GM23248 (cell line): ENCODE results near the gene EP300. TPM values are rescaled to one million over a fixed set of nuclear protein-coding genes. Genes with fewer than 3 reads are reported as not detected.
A peak's percentile ranks its signal among the peaks of the same experiment; 100 is the strongest.

ENCODE experiments used
- DNase-seq: peaks from one replicate; pipeline ENCODE4 v3.0.0-alpha.2; 2015
- H2AFZ ChIP-seq: fragments of 200-600 bp; sonication (generic); 2 replicates; pipeline ENCODE4 v1.6.1; 2016; ENCODE audit warnings: antibody characterized with exemption
- H3F3A ChIP-seq: fragments of 200-600 bp; sonication (generic); 2 replicates; pipeline ENCODE4 v1.6.1; 2016; ENCODE audit warnings: mild to moderate bottlenecking, antibody characterized with exemption, mixed run types; ENCODE audit not compliant: insufficient read depth
- H3K27ac ChIP-seq: fragments of 200-600 bp; sonication (generic); 2 replicates; pipeline ENCODE4 v1.5.1; 2016; ENCODE audit warnings: mild to moderate bottlenecking
- H3K27me3 ChIP-seq: fragments of 200-600 bp; sonication (generic); replicated peaks from 2 replicates; pipeline ENCODE4 v1.6.1; 2016; ENCODE audit warnings: mild to moderate bottlenecking; ENCODE audit not compliant: insufficient read depth
- H3K36me3 ChIP-seq: fragments of 200-600 bp; sonication (generic); 2 replicates; pipeline ENCODE4 v1.6.1; 2016; ENCODE audit warnings: low read depth, mild to moderate bottlenecking
- H3K4me1 ChIP-seq: fragments of 200-600 bp; sonication (generic); 2 replicates; pipeline ENCODE4 v1.6.1; 2016; ENCODE audit warnings: mild to moderate bottlenecking; ENCODE audit not compliant: insufficient read depth
- H3K4me2 ChIP-seq: fragments of 200-600 bp; sonication (generic); one replicate; pipeline ENCODE4 v1.6.1; 2016; ENCODE audit warnings: mild to moderate bottlenecking; ENCODE audit not compliant: unreplicated experiment
- H3K4me3 ChIP-seq: fragments of 200-600 bp; sonication (generic); 2 replicates; pipeline ENCODE4 v1.5.1; 2016; ENCODE audit warnings: mild to moderate bottlenecking
- H3K79me2 ChIP-seq: fragments of 200-600 bp; sonication (generic); 2 replicates; pipeline ENCODE4 v1.6.1; 2016; ENCODE audit warnings: mild to moderate bottlenecking; ENCODE audit not compliant: insufficient read depth
- H3K9ac ChIP-seq: fragments of 200-600 bp; sonication (generic); 2 replicates; pipeline ENCODE4 v1.6.1; 2016; ENCODE audit warnings: mild to moderate bottlenecking
- H3K9me2 ChIP-seq: fragments of 200-600 bp; sonication (generic); 2 replicates; pipeline ENCODE4 v1.6.1; 2016; ENCODE audit warnings: mixed run types, mild to moderate bottlenecking, moderate library complexity; ENCODE audit not compliant: insufficient read depth
- H3K9me3 ChIP-seq: fragments of 200-600 bp; sonication (generic); one replicate; pipeline ENCODE4 v1.6.1; 2017; ENCODE audit warnings: low read depth
- H4K20me1 ChIP-seq: fragments of 200-600 bp; sonication (generic); 2 replicates; pipeline ENCODE4 v1.6.0; 2016; ENCODE audit not compliant: insufficient read depth
- EZH2 ChIP-seq: fragments of 200-600 bp; sonication (generic); IDR thresholded peaks from 2 replicates; pipeline ENCODE4 v1.6.1; 2018; ENCODE audit warnings: antibody characterized with exemption, mild to moderate bottlenecking; ENCODE audit not compliant: insufficient read depth, poor library complexity, severe bottlenecking
- EZH2phosphoT487 ChIP-seq: fragments of 200-600 bp; sonication (generic); IDR thresholded peaks from 2 replicates; pipeline ENCODE4 v1.6.1; 2018; ENCODE audit warnings: antibody characterized with exemption, moderate library complexity, mild to moderate bottlenecking, low read depth; ENCODE audit not compliant: insufficient read depth
- WGBS, 2 experiments: methylation state at CpG; one replicate each; pipeline ENCODE4 v1.1.6; 2015 to 2017; ENCODE audit warnings: low lambda C conversion rate in 2 of 2, low coverage in 1 of 2; ENCODE audit errors: missing lambda C conversion rate in 2 of 2; 5-methylcytosine and 5-hydroxymethylcytosine counted together
- in situ Hi-C: fragments of 300-500 bp; cut with MboI; formaldehyde crosslinking; loops from 2 replicates; pipeline ENCODE4 v1.15.0; 2020
- microRNA counts: library from miRNA; unstranded; fragments of <30 nt; microRNA quantifications from one replicate; lab custom pipeline; 2016
- polyA plus RNA-seq: library from polyadenylated mRNA; unstranded; fragments of >200 nt; fragmentation: Nextera tagmentation; extraction: Ambion mirVana; gene quantifications from 2 replicates; pipeline ENCODE4 v1.2.1, GENCODE V29; 2016
- small RNA-seq: library from RNA; depleted of rRNA; stranded (forward); fragments of <200 nt; gene quantifications from one replicate; pipeline ENCODE3, GENCODE V24; 2014; ENCODE audit warnings: low read depth, low replicate concordance
- total RNA-seq: library from RNA; depleted of rRNA; stranded (reverse); fragments of >200 nt; shearing (Covaris generic); gene quantifications from 2 replicates; pipeline ENCODE4 v1.2.3, GENCODE V29; 2014; rRNA removed

The EP300 gene
- total and polyA plus RNA-seq, 2 experiments from 2014 or later: 11.4 to 18.8 TPM

- Histone ChIP-seq H3K27me3 (no peaks in the 10 kb centered on the region), H3K36me3 (no peaks in the 10 kb centered on the region), H3K27ac (no peak overlapping the region), H3K9ac (no peak overlapping the region), H3K4me3 (no peak overlapping the region), H2AFZ (no peak overlapping the region), H4K20me1 (no peaks in the 10 kb centered on the region), H3F3A (no peaks in the 10 kb centered on the region), H3K4me1 (no peaks in the 10 kb centered on the region), H3K9me3 (no peaks in the 10 kb centered on the region), H3K4me2 (no peak overlapping the region), H3K79me2 (no peaks in the 10 kb centered on the region), H3K9me2 (no peaks in the 10 kb centered on the region)
- no peak for DNase-seq
- 84 to 94% methylated on average over 7 of the region's 7 CpGs for WGBS, 2 experiments
- in situ Hi-C loops: no loop called here
- TF ChIP-seq EZH2phosphoT487: no peak
- TF ChIP-seq EZH2: no peak
Measured at GRCh38 chr22:41223535-41223934, 131.1 kb downstream of the EP300 start.

- Histone ChIP-seq H2AFZ (no peak overlapping the region), H3K4me2 (no peak overlapping the region), H4K20me1 (no peaks in the 10 kb centered on the region), H3K4me3 (no peak overlapping the region), H3K27ac (no peak overlapping the region), H3K79me2 (no peaks in the 10 kb centered on the region), H3K27me3 (no peaks in the 10 kb centered on the region), H3K9me3 (no peaks in the 10 kb centered on the region), H3K4me1 (no peaks in the 10 kb centered on the region), H3K9ac (no peak overlapping the region), H3K9me2 (no peaks in the 10 kb centered on the region), H3F3A (no peaks in the 10 kb centered on the region), H3K36me3 (no peaks in the 10 kb centered on the region)
- in situ Hi-C loops: no loop called here
- WGBS, 2 experiments: 90 to 92% methylated on average over 25 to 26 of the region's 26 CpGs
- DNase-seq: no peak
- TF ChIP-seq EZH2: no peak
- no peak for TF ChIP-seq EZH2phosphoT487
Measured at GRCh38 chr22:41226723-41227655, 134.6 kb downstream of the EP300 start.

- H3K9me3 ChIP-seq: no peaks in the 10 kb centered on the region
- no peak overlapping the region for H3K9ac ChIP-seq
- H3K4me3 ChIP-seq: no peak overlapping the region
- in situ Hi-C loops: no loop called here
- H3F3A ChIP-seq: no peaks in the 10 kb centered on the region
- H3K4me1 ChIP-seq: no peaks in the 10 kb centered on the region
- no peaks in the 10 kb centered on the region for H3K36me3 ChIP-seq
- TF ChIP-seq EZH2phosphoT487 (no peak), EZH2 (no peak)
- no peak overlapping the region for H2AFZ ChIP-seq
- no peaks in the 10 kb centered on the region for H3K27me3 ChIP-seq
- 82 to 85% methylated on average over 6 of the region's 6 CpGs for whole genome bisulfite sequencing, 2 experiments
- no peak for DNase-seq
- H3K9me2 ChIP-seq: no peaks in the 10 kb centered on the region
- H3K27ac ChIP-seq: no peak overlapping the region
- no peak overlapping the region for H3K4me2 ChIP-seq
- H4K20me1 ChIP-seq: no peaks in the 10 kb centered on the region
- H3K79me2 ChIP-seq: no peaks in the 10 kb centered on the region
Measured at GRCh38 chr22:41229215-41229614, 136.8 kb downstream of the EP300 start.

MicroRNAs encoded within 50 kb of the gene (microRNA counts, 767-probe panel; counts per million panel counts)
- 447 counts per million, percentile 86 among the panel's probes with 10 or more counts for microRNA hsa-miR-1281 (lab: Ali Mortazavi, UCI)

Small RNAs within 50 kb of the gene (small RNA-seq; reads per million reads assigned to genes)
- gene RF00019: not detected
- not detected for gene RNU6-375P

Other genes starting within 250 kb of the EP300 start
- gene ST13, start 236.0 kb upstream of the EP300 start, total RNA-seq: 117 and 141 TPM in 2 replicates
- 161 and 174 TPM in 2 replicates for gene ST13, start 236.0 kb upstream of the EP300 start, polyA plus RNA-seq
- 11.3 and 13.8 TPM in 2 replicates for gene XPNPEP3, start 235.4 kb upstream of the EP300 start, total RNA-seq
- gene XPNPEP3, start 235.4 kb upstream of the EP300 start, polyA plus RNA-seq: 5.6 and 6.4 TPM in 2 replicates
- gene DNAJB7, start 230.5 kb upstream of the EP300 start, total RNA-seq: not detected in 2 replicates
- gene DNAJB7, start 230.5 kb upstream of the EP300 start, polyA plus RNA-seq: 0.16 and 0.23 TPM in 2 replicates
- gene RBX1, start 141.2 kb upstream of the EP300 start, total RNA-seq: 34.8 and 45.9 TPM in 2 replicates
- 203 and 222 TPM in 2 replicates for gene RBX1, start 141.2 kb upstream of the EP300 start, polyA plus RNA-seq
- gene L3MBTL2, start 112.7 kb downstream of the EP300 start, total RNA-seq: 19.1 and 24.1 TPM in 2 replicates
- 16.8 and 16.9 TPM in 2 replicates for gene L3MBTL2, start 112.7 kb downstream of the EP300 start, polyA plus RNA-seq
- 0.22 and 1.1 TPM in 2 replicates for gene CHADL, start 148.3 kb downstream of the EP300 start, total RNA-seq
- 0.30 and 0.88 TPM in 2 replicates for gene CHADL, start 148.3 kb downstream of the EP300 start, polyA plus RNA-seq
- 73.5 and 79.2 TPM in 2 replicates for gene RANGAP1, start 193.6 kb downstream of the EP300 start, total RNA-seq
- gene RANGAP1, start 193.6 kb downstream of the EP300 start, polyA plus RNA-seq: 52.3 and 54.6 TPM in 2 replicates
- gene ZC3H7B, start 208.9 kb downstream of the EP300 start, total RNA-seq: 54.8 and 54.9 TPM in 2 replicates
- 5.3 and 5.4 TPM in 2 replicates for gene ZC3H7B, start 208.9 kb downstream of the EP300 start, polyA plus RNA-seq